Measurements from ENCODE around the gene CCDC192. TPM values are rescaled to one million over a fixed set of nuclear protein-coding genes. Genes with fewer than 3 reads are reported as not detected.
A peak's percentile ranks its signal among the peaks of the same experiment; 100 is the strongest.

Gene CCDC192
- total RNA-seq, 1 experiment from 2014 or later: not detected

- DNase-seq (ENCODE audit: low read depth in 1 of 2, low spot score in 2 of 2): no peak
- H3K4me1 ChIP-seq (replicated peaks): peaks cover 2% of the 10 kb centered on the region; the same call in 1 of the 2 replicates
- H3K4me3 ChIP-seq: no peak overlapping the region
- no peak overlapping the region for H3K27ac ChIP-seq
- H3K36me3 ChIP-seq: 0 out of 2 replicates have a peak, but pooled peaks cover 3% of the 10 kb centered on the region
- no peaks in the 10 kb centered on the region for H3K9me3 ChIP-seq (replicated peaks)
- no peaks in the 10 kb centered on the region for H3K27me3 ChIP-seq (replicated peaks)
These were observed 265.8 kb downstream of the CCDC192 start for GRCh38 chr5:127969002-127969401.

DNA sequence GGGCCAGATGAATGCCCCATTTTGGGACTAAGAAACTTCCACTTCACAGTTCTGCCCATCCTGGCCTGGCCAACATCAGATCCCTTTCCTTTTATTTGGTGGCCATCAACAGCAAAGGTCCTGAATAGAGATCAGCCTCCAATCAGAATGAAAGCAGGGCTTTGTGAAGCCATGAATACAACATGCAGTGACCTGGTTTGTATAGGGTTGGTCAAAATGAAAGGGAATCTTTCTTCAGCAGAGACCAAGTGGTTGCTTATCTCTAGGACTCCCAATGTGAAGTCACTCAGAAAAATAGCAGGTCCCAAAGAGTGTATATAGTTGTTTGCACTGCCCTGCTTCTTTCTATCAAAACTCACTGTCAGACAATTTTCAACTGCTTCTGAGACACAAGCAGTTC lies 266.5 kb downstream of the CCDC192 start:
- Histone ChIP-seq H3K36me3 (0 out of 2 replicates have a peak, but pooled peaks cover 3% of the 10 kb centered on the region), H3K4me3 (no peak overlapping the region), H3K4me1 (replicated peaks) (no peaks in the 10 kb centered on the region), H3K27me3 (replicated peaks) (no peaks in the 10 kb centered on the region), H3K9me3 (replicated peaks) (no peaks in the 10 kb centered on the region), H3K27ac (no peak overlapping the region)
- no peak for DNase-seq (ENCODE audit: low read depth in 1 of 2, low spot score in 2 of 2)

DNA sequence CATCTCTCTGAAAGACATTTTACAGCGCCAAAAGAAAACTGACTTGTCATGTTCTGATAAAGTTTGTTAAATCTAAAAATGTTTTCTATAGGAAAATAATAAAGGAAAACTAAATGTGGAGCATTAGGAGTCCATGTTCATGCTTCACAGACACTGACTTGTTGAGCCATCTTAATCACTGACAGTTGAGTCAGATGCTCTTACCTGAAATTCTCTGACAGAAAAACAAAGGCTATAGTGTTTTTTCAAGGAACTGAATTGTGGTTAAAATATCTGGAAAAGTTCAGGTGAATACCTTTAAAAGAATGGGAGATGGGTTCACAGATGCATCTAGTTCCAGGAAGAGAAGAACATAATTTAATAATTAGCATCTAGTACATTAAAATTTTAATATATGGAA lies 266.9 kb downstream of the CCDC192 start:
- DNase-seq (ENCODE audit: low read depth in 1 of 2, low spot score in 2 of 2): no peak
- Histone ChIP-seq H3K4me1 (replicated peaks) (no peaks in the 10 kb centered on the region), H3K9me3 (replicated peaks) (no peaks in the 10 kb centered on the region), H3K4me3 (no peak overlapping the region), H3K36me3 (0 out of 2 replicates have a peak, but pooled peaks cover 3% of the 10 kb centered on the region), H3K27ac (no peak overlapping the region), H3K27me3 (replicated peaks) (no peaks in the 10 kb centered on the region)

- no peaks in the 10 kb centered on the region for H3K9me3 ChIP-seq (replicated peaks)
These were observed 267.7 kb downstream of the CCDC192 start for GRCh38 chr5:127970854-127971425.

GRCh38 chr5:127975961-127976360 lies 272.8 kb downstream of the CCDC192 start:
- no peak for DNase-seq (ENCODE audit: low read depth in 1 of 2, low spot score in 2 of 2)
- no peak overlapping the region for H3K4me3 ChIP-seq
- H3K4me1 ChIP-seq (replicated peaks): no peaks in the 10 kb centered on the region
- H3K36me3 ChIP-seq: no peaks in the 10 kb centered on the region
- no peaks in the 10 kb centered on the region for H3K9me3 ChIP-seq (replicated peaks)
- no peak overlapping the region for H3K27ac ChIP-seq
- H3K27me3 ChIP-seq (replicated peaks): no peaks in the 10 kb centered on the region

More at GRCh38 chr5:127970854-127971425, 267.7 kb downstream of the CCDC192 start:
- no peak overlapping the region for H3K27ac ChIP-seq
- no peaks in the 10 kb centered on the region for H3K4me1 ChIP-seq (replicated peaks)
- no peak for DNase-seq (ENCODE audit: low read depth in 1 of 2, low spot score in 2 of 2)
- H3K36me3 ChIP-seq: 0 out of 2 replicates have a peak, but pooled peaks cover 1% of the 10 kb centered on the region
- H3K27me3 ChIP-seq (replicated peaks): no peaks in the 10 kb centered on the region
- no peak overlapping the region for H3K4me3 ChIP-seq

DNA sequence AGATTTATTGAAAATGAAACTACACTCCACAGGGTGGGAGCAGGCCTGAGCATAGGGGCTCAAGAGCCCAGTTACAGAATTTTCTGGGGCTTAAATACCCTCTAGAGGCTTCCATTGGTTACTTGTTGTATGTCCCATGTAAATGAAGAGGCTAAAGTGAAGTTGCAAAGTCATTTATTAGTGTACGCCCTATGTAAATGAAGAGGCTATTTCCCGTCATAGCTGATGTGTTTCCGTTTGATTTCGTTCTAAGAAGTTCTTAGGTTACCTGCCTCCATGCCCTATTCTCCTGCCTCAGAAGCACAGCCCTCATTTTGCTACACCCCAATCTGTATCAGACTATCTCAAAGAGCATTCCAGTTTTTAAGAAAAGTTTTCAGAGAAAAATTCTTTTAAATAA lies 273.3 kb downstream of the CCDC192 start:
- Histone ChIP-seq H3K4me1 (replicated peaks) (no peaks in the 10 kb centered on the region), H3K9me3 (replicated peaks) (no peaks in the 10 kb centered on the region), H3K4me3 (no peak overlapping the region), H3K36me3 (no peaks in the 10 kb centered on the region), H3K27me3 (replicated peaks) (no peaks in the 10 kb centered on the region), H3K27ac (no peak overlapping the region)
- DNase-seq (ENCODE audit: low read depth in 1 of 2, low spot score in 2 of 2): no peak

DNA sequence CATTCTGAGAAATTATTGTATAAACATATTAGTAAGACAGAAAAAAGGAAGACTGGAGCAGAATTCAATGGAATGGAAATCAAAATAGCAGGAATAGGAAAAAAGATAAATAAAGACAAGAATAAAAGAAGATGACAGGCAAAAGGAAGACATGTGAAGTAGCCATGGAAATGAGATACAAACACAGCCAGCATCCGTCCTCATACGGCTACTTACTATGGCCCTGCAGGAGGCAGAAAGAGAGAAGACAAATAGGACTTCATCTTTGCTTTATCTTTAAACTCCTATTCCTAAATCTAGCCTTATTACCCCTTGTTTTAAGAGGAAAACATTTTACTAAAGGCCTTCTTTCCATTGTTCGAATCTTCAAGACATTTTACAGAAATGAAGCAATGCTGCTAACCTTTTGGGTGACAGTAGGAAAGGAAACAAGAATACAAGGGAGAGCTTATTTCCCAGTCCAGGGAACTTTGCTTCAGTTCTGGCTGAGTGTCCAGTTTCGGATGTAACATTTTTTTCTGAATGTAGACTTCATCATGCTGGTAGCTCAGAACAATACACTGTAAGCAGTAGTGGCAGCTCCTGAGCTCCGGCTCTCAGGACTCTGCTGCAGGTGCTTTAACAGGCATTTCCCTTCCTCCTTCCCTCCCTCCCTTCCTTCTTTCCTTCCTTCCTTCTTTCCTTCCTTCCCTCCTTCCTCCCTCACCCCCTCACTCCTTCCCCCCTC lies 274.0 kb downstream of the CCDC192 start:
- no peak for DNase-seq (ENCODE audit: low read depth in 1 of 2, low spot score in 2 of 2)
- no peaks in the 10 kb centered on the region for H3K9me3 ChIP-seq (replicated peaks)
- no peak overlapping the region for H3K27ac ChIP-seq
- H3K27me3 ChIP-seq (replicated peaks): no peaks in the 10 kb centered on the region
- H3K4me3 ChIP-seq: no peak overlapping the region
- no peaks in the 10 kb centered on the region for H3K36me3 ChIP-seq
- no peaks in the 10 kb centered on the region for H3K4me1 ChIP-seq (replicated peaks)

DNA sequence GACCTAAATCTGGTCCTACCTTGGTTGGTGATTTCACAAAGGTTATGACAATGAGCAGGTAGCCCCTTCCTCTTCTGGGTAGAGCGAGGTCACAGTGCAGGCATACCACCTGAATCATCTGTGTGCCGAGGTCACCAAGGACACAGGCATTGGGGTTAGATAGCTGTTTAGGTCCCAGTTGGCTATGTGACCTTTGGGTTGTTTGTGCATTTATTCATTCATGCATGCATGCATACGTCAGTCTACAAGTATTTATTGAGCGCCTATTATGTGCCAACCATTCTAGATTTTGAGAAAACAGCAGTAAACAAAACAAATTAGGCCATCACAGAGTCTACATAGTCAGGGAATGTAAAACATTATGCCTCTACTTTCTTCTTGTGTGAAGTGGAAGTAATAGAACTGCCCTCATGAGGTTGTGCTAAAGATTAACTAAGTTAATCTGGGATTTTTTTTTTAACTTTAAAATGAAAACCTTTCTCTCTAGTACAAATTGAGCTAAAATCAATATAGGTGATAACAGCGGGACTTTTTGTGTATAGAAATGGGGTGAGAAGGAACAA lies 275.6 kb downstream of the CCDC192 start:
- H3K27ac ChIP-seq: no peak overlapping the region
- no peaks in the 10 kb centered on the region for H3K9me3 ChIP-seq (replicated peaks)
- H3K4me3 ChIP-seq: no peak overlapping the region
- no peaks in the 10 kb centered on the region for H3K27me3 ChIP-seq (replicated peaks)
- no peaks in the 10 kb centered on the region for H3K4me1 ChIP-seq (replicated peaks)
- H3K36me3 ChIP-seq: no peaks in the 10 kb centered on the region
- DNase-seq (ENCODE audit: low read depth in 1 of 2, low spot score in 2 of 2): no peak

- Histone ChIP-seq H3K36me3 (no peaks in the 10 kb centered on the region), H3K27ac (no peak overlapping the region), H3K4me1 (replicated peaks) (no peaks in the 10 kb centered on the region), H3K27me3 (replicated peaks) (no peaks in the 10 kb centered on the region), H3K4me3 (no peak overlapping the region), H3K9me3 (replicated peaks) (no peaks in the 10 kb centered on the region)
- no peak for DNase-seq (ENCODE audit: low read depth in 1 of 2, low spot score in 2 of 2)
These were observed 276.3 kb downstream of the CCDC192 start for GRCh38 chr5:127979475-127979874.

DNA sequence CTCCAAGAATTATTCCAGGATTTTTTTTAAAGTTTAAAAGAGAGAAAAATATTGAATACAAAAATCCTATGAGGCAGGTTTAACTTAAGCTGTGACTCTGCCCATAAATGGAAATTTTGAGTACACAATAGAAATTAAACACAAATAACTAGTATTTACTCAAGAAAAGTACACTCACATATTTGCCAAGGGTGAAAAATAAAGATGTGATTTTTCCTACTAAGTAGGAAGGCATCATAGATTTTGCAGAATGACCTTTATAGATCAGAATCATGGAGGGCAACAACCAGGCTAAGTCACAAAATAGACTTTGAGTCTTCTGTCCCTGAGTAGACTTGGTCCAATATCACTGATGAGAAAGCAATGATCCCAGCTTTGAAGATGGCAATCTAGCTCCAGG lies 277.7 kb downstream of the CCDC192 start:
- H3K36me3 ChIP-seq: no peaks in the 10 kb centered on the region
- no peaks in the 10 kb centered on the region for H3K27me3 ChIP-seq (replicated peaks)
- H3K27ac ChIP-seq: no peak overlapping the region
- H3K4me1 ChIP-seq (replicated peaks): no peaks in the 10 kb centered on the region
- no peak for DNase-seq (ENCODE audit: low read depth in 1 of 2, low spot score in 2 of 2)
- no peaks in the 10 kb centered on the region for H3K9me3 ChIP-seq (replicated peaks)
- H3K4me3 ChIP-seq: no peak overlapping the region

- Histone ChIP-seq H3K27ac (no peak overlapping the region), H3K4me1 (replicated peaks) (peaks cover 1% of the 10 kb centered on the region; the same call in 1 of the 2 replicates), H3K27me3 (replicated peaks) (no peaks in the 10 kb centered on the region), H3K4me3 (no peak overlapping the region), H3K36me3 (no peaks in the 10 kb centered on the region), H3K9me3 (replicated peaks) (no peaks in the 10 kb centered on the region)
- DNase-seq (ENCODE audit: low read depth in 1 of 2, low spot score in 2 of 2): no peak
These were observed 278.3 kb downstream of the CCDC192 start for GRCh38 chr5:127981498-127981897.

DNA sequence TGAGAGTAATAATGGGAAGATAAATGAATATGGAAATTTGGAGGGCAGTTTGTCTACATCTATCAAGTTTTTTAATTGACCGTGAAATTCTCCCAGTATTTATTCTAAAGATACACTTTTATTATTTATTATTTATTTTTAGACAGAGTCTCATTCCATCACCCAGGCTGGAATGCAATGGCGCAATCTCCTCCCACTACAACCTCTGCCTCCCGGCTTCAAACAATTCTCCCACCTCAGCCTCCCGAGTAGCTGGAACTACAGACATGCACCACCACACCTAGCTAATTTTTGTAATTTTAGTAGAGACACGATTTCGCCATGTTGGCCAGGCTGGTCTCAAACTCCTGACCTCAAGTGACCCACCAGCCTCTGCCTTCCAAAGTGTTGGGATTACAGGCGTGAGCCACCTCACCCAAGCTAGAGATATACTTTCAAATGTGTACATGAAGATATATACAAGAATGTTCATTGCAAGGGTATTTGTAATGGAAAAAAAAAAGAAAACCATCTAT lies 282.7 kb downstream of the CCDC192 start:
- H3K36me3 ChIP-seq: no peaks in the 10 kb centered on the region
- no peaks in the 10 kb centered on the region for H3K27me3 ChIP-seq (replicated peaks)
- H3K4me3 ChIP-seq: no peak overlapping the region
- no peak for DNase-seq (ENCODE audit: low read depth in 1 of 2, low spot score in 2 of 2)
- no peak overlapping the region for H3K27ac ChIP-seq
- H3K9me3 ChIP-seq (replicated peaks): no peaks in the 10 kb centered on the region
- H3K4me1 ChIP-seq (replicated peaks): peaks cover 22% of the 10 kb centered on the region

DNA sequence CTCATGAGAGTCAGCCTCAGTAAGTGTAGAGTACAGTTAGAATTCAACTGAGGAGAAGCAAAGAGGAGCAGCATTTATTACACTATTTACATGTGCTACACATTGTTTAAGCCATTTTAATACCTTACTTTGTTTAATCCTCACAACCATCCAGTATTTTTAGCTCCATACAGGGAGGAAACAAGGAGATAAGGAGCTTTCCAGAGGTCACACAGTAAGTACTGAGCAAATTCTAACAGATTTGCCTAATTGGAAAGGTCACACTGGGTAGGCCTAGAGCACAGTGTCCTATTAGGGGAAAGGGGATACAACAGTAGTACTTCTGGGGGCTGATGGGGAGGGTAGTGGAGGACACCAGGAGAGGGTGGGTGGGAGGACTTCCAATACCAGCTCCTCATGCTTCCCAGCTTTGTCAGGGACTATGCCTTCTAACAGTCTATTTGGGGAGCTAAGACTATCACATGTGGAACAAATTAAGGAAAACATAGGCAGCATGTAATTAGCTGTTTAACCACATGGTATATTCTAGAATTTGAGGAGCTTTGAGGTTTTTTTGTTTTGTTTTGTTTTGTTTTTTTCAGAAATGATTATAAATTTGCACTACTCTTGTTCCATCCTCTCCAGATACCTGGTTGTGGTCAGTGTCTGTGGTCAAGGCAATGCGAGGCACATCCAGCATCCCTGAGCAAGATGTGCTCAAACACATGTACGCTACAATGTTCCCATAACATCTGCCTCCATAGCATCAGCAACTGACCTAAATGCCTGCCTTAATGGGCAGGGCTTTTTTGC lies 284.4 kb downstream of the CCDC192 start:
- Histone ChIP-seq H3K4me1 (replicated peaks) (peaks cover 22% of the 10 kb centered on the region), H3K27ac (peak overlapping the region; percentile 53), H3K36me3 (no peaks in the 10 kb centered on the region), H3K9me3 (replicated peaks) (no peaks in the 10 kb centered on the region), H3K4me3 (no peak overlapping the region), H3K27me3 (replicated peaks) (no peaks in the 10 kb centered on the region)
- peak in 1 of 2 experiments; percentile 13 for DNase-seq (ENCODE audit: low read depth in 1 of 2, low spot score in 2 of 2)

Measured in SJSA1 (cell line).